Colonic mucosa (tissue), 4 donors: ENCODE data around the gene IMMP2L. TPM values are rescaled to one million over a fixed set of nuclear protein-coding genes. Genes with fewer than 3 reads are reported as not detected.
"Not testable (repeated sequence)": the region's sequence is repeated elsewhere in the genome, so short reads cannot be mapped to it uniquely, and the experiment has no call there.

ENCODE experiments used
- DNase-seq: peaks from one replicate; pipeline ENCODE4 v3.0.0-alpha.2; 2020
- H3K27ac ChIP-seq: fragments of 200-600 bp; one replicate; pipeline ENCODE4 v1.8.0; 2021
- H3K27me3 ChIP-seq: fragments of 200-600 bp; one replicate; pipeline ENCODE4 v1.8.0; 2021
- H3K36me3 ChIP-seq: fragments of 200-600 bp; one replicate; pipeline ENCODE4 v1.8.0; 2021
- H3K4me1 ChIP-seq: fragments of 200-600 bp; one replicate; pipeline ENCODE4 v1.8.0; 2021; ENCODE audit warnings: mild to moderate bottlenecking
- H3K4me3 ChIP-seq: fragments of 200-600 bp; one replicate; pipeline ENCODE4 v1.8.0; 2021
- H3K9ac ChIP-seq, 2 donors: one replicate each; pipeline ENCODE4 v1.7.0; 2013; ENCODE audit warnings: control low read depth in 2 of 2, low read depth in 2 of 2, low read length in 2 of 2
- H3K9me3 ChIP-seq: fragments of 200-600 bp; one replicate; pipeline ENCODE4 v1.8.0; 2021
- intact Hi-C: fragments of 100-400 bp; cut with DNase I; formaldehyde crosslinking; loops from one replicate; pipeline ENCODE4 v1.14.1; 2022
- total RNA-seq, 2 donors: library from RNA; stranded (reverse); fragmentation: NEBNext Ultra II Directional in 1 of 2; extraction: Animal tissue kit (Norgen Biotek cat#: 25700) in 1 of 2; gene quantifications; one replicate each; pipeline ENCODE4 v1.2.1, GENCODE V29; 2021
- TF ChIP-seq, protein P1 (sequence below): fragments of 200-600 bp; IDR thresholded peaks from one replicate; pipeline ENCODE4 v1.8.0; 2022; ENCODE audit warnings: antibody characterized with exemption, mild to moderate bottlenecking
- donor health status: healthy.
- donor health status: DM: no; HTN: no; CAD: no.
- donor health status: DM: no; HTN: no; CAD: no.

The IMMP2L gene
- total RNA-seq, 2 donors from 2014 or later = 13.4 to 15.4 TPM

DNA sequence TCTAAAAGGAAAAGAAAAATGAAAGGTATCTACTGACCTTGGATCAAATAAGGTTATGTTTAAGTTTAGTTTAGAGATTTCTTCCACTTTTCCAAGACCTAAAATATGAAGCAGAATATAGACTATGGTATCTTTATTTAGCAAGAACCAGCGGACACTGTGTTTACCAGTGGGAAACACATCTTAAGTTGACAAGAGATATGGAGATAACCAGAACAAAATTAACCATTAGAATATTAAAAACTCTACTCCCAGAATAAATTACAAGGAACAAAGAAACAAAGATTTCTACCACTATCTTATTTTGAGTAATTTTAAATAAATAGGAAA lies 86.9 kb downstream of the IMMP2L start:
- Histone ChIP-seq H3K27me3 (no peaks in the 10 kb centered on the region), H3K4me3 (no peak overlapping the region), H3K9me3 (no peaks in the 10 kb centered on the region), H3K36me3 (no peaks in the 10 kb centered on the region), H3K4me1 (no peaks in the 10 kb centered on the region), H3K9ac (no peak overlapping the region), H3K27ac (no peak overlapping the region)
- DNase-seq = no peak
- intact Hi-C loops = no loop called here
- TF ChIP-seq, protein P1, sequence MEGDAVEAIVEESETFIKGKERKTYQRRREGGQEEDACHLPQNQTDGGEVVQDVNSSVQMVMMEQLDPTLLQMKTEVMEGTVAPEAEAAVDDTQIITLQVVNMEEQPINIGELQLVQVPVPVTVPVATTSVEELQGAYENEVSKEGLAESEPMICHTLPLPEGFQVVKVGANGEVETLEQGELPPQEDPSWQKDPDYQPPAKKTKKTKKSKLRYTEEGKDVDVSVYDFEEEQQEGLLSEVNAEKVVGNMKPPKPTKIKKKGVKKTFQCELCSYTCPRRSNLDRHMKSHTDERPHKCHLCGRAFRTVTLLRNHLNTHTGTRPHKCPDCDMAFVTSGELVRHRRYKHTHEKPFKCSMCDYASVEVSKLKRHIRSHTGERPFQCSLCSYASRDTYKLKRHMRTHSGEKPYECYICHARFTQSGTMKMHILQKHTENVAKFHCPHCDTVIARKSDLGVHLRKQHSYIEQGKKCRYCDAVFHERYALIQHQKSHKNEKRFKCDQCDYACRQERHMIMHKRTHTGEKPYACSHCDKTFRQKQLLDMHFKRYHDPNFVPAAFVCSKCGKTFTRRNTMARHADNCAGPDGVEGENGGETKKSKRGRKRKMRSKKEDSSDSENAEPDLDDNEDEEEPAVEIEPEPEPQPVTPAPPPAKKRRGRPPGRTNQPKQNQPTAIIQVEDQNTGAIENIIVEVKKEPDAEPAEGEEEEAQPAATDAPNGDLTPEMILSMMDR = no peak

DNA sequence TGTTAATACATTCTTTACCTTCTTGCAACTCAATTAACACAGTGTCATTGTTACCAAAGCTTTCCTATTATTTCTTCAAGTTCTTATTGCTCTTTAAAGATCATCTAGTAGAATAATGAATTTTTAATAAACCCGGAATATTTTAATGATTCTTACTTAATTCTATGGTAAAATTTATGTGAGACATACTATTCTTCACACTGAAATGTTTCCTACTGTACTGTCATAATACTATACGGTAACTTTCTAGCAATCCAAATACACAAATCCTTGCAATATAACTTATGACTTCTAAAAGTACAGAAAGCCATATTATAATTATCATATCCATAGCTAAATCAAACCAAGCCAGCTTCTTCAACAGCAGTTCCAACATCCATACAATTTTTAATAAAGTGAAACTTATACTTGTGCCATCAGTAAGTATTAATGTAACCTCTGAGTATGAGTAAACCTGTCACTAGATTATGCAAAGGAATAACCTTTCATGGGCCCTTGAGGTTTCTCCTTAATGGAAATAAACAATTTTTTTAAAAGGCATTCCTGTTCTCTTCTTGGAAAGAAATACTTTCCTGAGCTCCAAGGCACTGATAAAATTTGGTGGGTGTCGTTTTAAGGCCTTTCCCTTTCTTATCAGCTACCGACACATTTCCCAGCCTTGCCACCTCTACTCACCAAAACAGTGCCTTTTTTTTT lies 87.4 kb downstream of the IMMP2L start:
- no peak overlapping the region for H3K4me3 ChIP-seq
- H3K4me1 ChIP-seq = no peaks in the 10 kb centered on the region
- no peak for DNase-seq
- no peak overlapping the region for H3K9ac ChIP-seq
- H3K9me3 ChIP-seq = no peaks in the 10 kb centered on the region
- TF ChIP-seq, protein P1 = no peak
- intact Hi-C loops = no loop called here
- no peaks in the 10 kb centered on the region for H3K27me3 ChIP-seq
- no peak overlapping the region for H3K27ac ChIP-seq
- H3K36me3 ChIP-seq = no peaks in the 10 kb centered on the region

DNA sequence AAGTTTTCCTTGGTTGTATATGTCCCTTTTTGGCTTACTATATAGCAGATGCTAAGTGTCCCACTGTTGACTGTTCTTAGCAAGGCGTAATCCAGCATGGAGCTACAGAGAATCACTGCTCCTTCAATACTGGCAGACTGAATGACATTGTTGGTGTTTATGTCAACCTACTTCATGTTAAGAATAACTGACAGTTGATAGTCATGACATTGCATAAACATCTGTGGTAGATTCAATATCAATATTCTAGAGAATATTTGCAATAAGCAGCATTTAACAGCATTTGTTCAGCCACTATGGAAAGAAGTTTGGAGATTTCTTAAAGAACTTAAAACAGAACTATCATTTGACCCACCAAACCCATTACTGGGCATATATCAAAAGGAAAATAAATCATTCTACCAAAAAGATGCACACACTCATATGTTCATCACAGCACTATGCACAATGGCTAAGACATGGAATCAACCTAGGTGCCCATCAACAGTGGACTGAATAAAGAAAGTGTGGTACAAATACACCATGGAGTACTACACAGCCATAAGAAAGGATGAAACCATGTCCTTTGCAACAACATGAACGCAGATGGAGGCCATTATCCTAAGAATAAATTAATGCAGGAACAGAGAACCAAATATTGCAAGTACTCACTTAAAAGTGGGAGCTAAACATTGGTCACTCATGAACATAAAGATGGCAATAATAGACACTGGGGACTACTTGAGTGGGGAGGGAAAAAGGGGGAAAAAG lies 88.7 kb downstream of the IMMP2L start:
- no peak overlapping the region for H3K27ac ChIP-seq
- no peak overlapping the region for H3K4me3 ChIP-seq
- no peaks in the 10 kb centered on the region for H3K27me3 ChIP-seq
- no peaks in the 10 kb centered on the region for H3K4me1 ChIP-seq
- TF ChIP-seq, protein P1 = no peak
- no peak for DNase-seq
- H3K9ac ChIP-seq = no peak overlapping the region
- intact Hi-C loops = no loop called here
- no peaks in the 10 kb centered on the region for H3K36me3 ChIP-seq
- H3K9me3 ChIP-seq = no peaks in the 10 kb centered on the region

DNA sequence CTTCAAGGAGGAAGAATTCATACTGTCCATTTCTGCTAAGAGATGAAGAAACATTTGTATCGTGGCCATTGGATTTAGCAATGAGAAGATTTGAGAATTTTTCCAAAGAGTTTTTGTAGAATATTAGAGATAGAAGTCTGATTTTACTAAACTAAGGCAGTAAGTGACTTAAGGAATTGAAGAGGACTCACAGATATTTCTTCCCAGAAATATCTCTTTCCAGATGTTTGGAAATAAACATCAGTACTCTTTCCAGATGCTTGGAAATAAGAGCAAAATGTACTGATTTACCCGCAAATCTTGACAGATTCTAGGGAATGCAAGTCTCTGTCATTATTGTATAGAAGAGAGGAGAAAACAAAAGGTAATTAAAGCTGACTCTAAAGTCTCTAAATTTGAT lies 91.3 kb downstream of the IMMP2L start:
- H3K4me3 ChIP-seq = no peak overlapping the region
- H3K27me3 ChIP-seq = no peaks in the 10 kb centered on the region
- no peak overlapping the region for H3K9ac ChIP-seq
- H3K4me1 ChIP-seq = no peaks in the 10 kb centered on the region
- H3K9me3 ChIP-seq = no peaks in the 10 kb centered on the region
- TF ChIP-seq, protein P1 = no peak
- no peak overlapping the region for H3K27ac ChIP-seq
- no peak for DNase-seq
- intact Hi-C loops = no loop called here
- no peaks in the 10 kb centered on the region for H3K36me3 ChIP-seq

DNA sequence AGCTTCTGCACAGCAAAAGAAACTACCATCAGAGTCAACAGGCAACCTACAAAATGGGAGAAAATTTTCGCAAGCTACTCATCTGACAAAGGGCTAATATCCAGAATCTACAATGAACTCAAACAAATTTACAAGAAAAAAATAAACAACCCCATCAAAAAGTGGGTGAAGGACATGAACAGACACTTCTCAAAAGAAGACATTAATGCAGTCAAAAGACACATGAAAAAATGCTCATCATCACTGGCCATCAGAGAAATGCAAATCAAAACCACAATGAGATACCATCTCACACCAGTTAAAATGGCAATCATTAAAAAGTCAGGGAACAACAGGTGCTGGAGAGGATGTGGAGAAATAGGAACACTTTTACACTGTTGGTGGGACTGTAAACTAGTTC lies 92.4 kb downstream of the IMMP2L start:
- H3K36me3 ChIP-seq, H3K9me3 ChIP-seq, H3K27ac ChIP-seq, H3K4me3 ChIP-seq, H3K9ac ChIP-seq, DNase-seq, H3K4me1 ChIP-seq, intact Hi-C loops, H3K27me3 ChIP-seq: not testable (repeated sequence)

DNA sequence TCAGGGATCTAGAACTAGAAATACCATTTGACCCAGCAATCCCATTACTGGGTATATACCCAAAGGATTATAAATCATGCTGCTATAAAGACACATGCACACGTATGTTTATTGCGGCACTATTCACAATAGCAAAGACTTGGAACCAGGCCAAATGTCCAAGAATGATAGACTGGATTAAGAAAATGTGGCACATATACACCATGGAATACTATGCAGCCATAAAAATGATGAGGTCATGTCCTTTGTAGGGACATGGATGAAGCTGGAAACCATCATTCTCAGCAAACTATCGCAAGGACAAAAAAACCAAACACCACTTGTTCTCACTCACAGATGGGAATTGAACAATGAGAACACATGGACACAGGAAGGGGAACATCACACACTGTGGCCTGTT lies 96.5 kb downstream of the IMMP2L start:
- H3K9me3 ChIP-seq, H3K36me3 ChIP-seq, intact Hi-C loops, H3K4me3 ChIP-seq, DNase-seq, H3K4me1 ChIP-seq, H3K27ac ChIP-seq, H3K27me3 ChIP-seq, H3K9ac ChIP-seq: not testable (repeated sequence)
